ENCODE data around the gene CDK8.

- no peak for TF ChIP-seq REST (IDR thresholded peaks at IDR 0.05; ENCODE audit: insufficient read depth in 1 of 2, low read depth in 2 of 2, low read length in 2 of 2)
- TF ChIP-seq TAF1 (IDR thresholded peaks at IDR 0.05; ENCODE audit: borderline replicate concordance, insufficient read depth, low read length), result no peak
- TF ChIP-seq POLR2AphosphoS5 (IDR thresholded peaks at IDR 0.05; ENCODE audit: low read depth, low read length), result no peak
Measured at GRCh38 chr13:26378116-26378515, 124.2 kb downstream of the CDK8 start.
